Colonic mucosa (tissue), 4 donors: Measurements from ENCODE around the gene ANKRD9. TPM values are rescaled to one million over a fixed set of nuclear protein-coding genes. Genes with fewer than 3 reads are reported as not detected.

ENCODE experiments used
- DNase-seq: peaks from one replicate; pipeline ENCODE4 v3.0.0-alpha.2; 2020
- H3K27ac ChIP-seq: fragments of 200-600 bp; one replicate; pipeline ENCODE4 v1.8.0; 2021
- H3K27me3 ChIP-seq: fragments of 200-600 bp; one replicate; pipeline ENCODE4 v1.8.0; 2021
- H3K36me3 ChIP-seq: fragments of 200-600 bp; one replicate; pipeline ENCODE4 v1.8.0; 2021
- H3K4me1 ChIP-seq: fragments of 200-600 bp; one replicate; pipeline ENCODE4 v1.8.0; 2021; ENCODE audit warnings: mild to moderate bottlenecking
- H3K4me3 ChIP-seq: fragments of 200-600 bp; one replicate; pipeline ENCODE4 v1.8.0; 2021
- H3K9ac ChIP-seq, 2 donors: one replicate each; pipeline ENCODE4 v1.7.0; 2013; ENCODE audit warnings: control low read depth in 2 of 2, low read depth in 2 of 2, low read length in 2 of 2
- H3K9me3 ChIP-seq: fragments of 200-600 bp; one replicate; pipeline ENCODE4 v1.8.0; 2021
- intact Hi-C: fragments of 100-400 bp; cut with DNase I; formaldehyde crosslinking; loops from one replicate; pipeline ENCODE4 v1.14.1; 2022
- total RNA-seq, 2 donors: library from RNA; stranded (reverse); fragmentation: NEBNext Ultra II Directional in 1 of 2; extraction: Animal tissue kit (Norgen Biotek cat#: 25700) in 1 of 2; gene quantifications; one replicate each; pipeline ENCODE4 v1.2.1, GENCODE V29; 2021
- TF ChIP-seq, protein P1 (sequence below): fragments of 200-600 bp; IDR thresholded peaks from one replicate; pipeline ENCODE4 v1.8.0; 2022; ENCODE audit warnings: antibody characterized with exemption, mild to moderate bottlenecking
- donor health status: healthy.
- donor health status: DM: no; HTN: no; CAD: no.
- donor health status: DM: no; HTN: no; CAD: no.

The ANKRD9 gene
- total RNA-seq, 2 donors from 2014 or later, result 107 to 115 TPM

DNA sequence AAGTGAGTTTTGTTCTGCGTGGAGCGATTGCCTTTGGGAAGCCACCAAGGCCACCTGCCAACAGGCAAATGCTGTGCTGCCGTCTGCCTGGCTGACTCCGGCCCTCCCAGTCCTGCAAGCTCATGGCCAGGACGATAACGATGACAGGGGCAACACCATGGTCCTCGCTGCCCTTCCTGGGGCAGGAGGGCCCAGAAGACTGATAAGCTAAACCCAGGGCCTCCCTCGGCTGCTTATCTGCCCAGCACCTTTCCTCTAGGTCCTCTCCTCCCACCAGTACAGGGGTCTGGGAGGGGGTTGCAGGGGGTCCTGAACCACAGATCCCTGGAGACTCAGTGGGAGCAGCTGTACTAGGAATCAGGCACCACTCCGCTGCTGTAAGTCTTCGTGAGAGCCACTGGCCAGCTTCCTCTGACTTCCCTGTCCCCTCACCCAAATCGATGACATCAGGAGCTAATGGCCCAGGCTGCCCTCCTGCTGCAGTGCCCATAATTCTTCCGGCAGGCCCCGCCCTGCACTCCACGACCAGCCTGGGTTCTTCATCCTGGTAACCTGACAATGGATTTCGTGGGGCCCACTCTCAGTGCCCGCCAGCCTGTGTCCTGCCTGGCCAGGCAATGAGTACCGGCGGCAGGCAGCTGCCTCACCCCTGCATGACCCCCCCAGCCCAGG is 5.1 kb downstream of the ANKRD9 start:
- H3K27ac ChIP-seq, result no peak overlapping the region

DNA sequence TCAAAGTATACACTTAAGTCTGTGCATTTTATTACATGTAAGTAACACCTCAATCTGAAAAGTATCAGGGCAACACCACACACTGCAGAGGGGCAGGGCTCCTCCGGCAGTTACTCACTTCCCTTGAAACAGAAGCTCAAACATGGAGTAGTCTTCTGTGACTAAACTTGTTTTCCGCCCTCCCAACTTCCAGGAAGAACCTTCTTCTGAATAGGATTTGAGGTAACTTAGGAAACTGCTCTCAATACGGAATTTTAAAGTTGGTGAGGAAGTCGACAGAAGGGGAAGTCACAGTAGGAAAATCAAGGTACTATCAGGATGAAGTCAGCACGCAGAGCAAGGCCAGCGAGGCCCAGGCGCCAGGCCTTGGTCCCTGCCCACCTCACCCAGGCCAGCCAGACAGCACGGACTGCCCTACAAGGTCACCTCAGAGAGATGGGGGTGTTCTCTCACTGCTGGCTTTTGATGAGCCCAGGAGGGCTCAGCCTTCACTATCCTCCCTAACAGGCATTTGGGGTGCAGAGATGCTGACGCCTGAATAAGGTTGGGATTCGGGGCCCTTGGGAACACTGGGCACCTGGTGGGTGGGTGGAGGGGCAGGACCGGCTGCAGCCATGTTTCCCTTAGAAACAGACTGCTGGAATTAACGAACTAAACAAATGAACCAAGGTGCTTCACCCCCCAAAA is 5.8 kb downstream of the ANKRD9 start:
- intact Hi-C loops, result no loop called here
- Histone ChIP-seq H3K27ac (no peak overlapping the region), H3K27me3 (no peaks in the 10 kb centered on the region), H3K4me1 (no peaks in the 10 kb centered on the region), H3K4me3 (no peak overlapping the region), H3K36me3 (no peaks in the 10 kb centered on the region), H3K9ac (no peak overlapping the region), H3K9me3 (no peaks in the 10 kb centered on the region)
- no peak for DNase-seq
- TF ChIP-seq, protein P1, sequence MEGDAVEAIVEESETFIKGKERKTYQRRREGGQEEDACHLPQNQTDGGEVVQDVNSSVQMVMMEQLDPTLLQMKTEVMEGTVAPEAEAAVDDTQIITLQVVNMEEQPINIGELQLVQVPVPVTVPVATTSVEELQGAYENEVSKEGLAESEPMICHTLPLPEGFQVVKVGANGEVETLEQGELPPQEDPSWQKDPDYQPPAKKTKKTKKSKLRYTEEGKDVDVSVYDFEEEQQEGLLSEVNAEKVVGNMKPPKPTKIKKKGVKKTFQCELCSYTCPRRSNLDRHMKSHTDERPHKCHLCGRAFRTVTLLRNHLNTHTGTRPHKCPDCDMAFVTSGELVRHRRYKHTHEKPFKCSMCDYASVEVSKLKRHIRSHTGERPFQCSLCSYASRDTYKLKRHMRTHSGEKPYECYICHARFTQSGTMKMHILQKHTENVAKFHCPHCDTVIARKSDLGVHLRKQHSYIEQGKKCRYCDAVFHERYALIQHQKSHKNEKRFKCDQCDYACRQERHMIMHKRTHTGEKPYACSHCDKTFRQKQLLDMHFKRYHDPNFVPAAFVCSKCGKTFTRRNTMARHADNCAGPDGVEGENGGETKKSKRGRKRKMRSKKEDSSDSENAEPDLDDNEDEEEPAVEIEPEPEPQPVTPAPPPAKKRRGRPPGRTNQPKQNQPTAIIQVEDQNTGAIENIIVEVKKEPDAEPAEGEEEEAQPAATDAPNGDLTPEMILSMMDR, result no peak

More for the DNA sequence above, 5.1 kb downstream of the ANKRD9 start:
- H3K4me1 ChIP-seq, result no peaks in the 10 kb centered on the region
- H3K27me3 ChIP-seq, result no peaks in the 10 kb centered on the region
- TF ChIP-seq, protein P1, result no peak
- no peak overlapping the region for H3K4me3 ChIP-seq
- no peaks in the 10 kb centered on the region for H3K9me3 ChIP-seq
- H3K36me3 ChIP-seq, result no peaks in the 10 kb centered on the region
- intact Hi-C loops, result no loop called here
- DNase-seq, result no peak
- H3K9ac ChIP-seq, result no peak overlapping the region

DNA sequence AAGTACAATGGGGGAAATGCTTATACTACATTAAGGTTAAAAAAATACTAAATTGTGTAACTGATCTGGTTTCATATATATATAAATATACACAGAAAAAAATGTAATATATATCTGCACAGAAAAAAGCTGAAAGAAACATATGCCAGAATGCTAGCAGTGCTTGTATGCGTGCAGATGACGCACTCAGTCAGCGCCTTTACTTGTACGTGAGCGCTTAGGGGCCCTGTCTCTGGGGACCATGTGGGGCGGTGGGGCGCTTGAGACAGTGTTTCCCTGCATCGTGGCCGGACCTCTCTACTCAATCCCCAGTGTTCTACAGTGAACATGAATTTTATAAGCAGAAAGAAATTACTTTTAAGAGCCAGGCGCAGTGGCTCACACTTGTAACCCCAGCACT is 7.0 kb downstream of the ANKRD9 start:
- no peaks in the 10 kb centered on the region for H3K9me3 ChIP-seq
- H3K36me3 ChIP-seq, result no peaks in the 10 kb centered on the region
- no peaks in the 10 kb centered on the region for H3K27me3 ChIP-seq
- H3K4me1 ChIP-seq, result no peaks in the 10 kb centered on the region
- TF ChIP-seq, protein P1, result no peak
- DNase-seq, result no peak
- no peak overlapping the region for H3K27ac ChIP-seq
- H3K4me3 ChIP-seq, result no peak overlapping the region
- intact Hi-C loops, result no loop called here
- no peak overlapping the region for H3K9ac ChIP-seq

DNA sequence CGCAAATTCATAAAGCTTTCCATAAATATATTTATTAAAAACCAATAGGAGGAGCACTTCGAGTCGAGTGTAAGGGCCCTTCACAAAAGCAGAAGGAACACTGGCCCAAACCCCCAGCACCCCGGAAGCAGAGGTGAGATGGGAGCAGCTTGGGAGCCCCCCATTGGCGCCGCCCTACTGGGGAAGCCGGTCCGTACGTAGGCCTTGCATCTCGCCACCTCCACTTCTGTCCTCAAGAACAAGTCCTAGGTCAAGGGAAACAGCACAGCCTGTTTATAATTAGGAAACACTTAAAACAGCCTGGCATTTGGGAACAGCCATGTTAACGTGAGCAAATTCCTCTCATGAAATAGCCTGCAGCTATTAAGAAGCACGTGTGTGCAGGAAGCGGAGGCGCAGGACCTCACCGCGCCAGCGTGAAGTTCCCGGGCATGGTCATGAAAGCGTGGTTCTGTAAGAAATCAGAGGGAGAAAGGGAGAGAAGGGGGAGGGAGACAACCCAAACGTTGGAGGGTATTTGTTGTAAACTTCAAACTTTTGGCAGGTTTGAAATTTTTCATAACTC is 7.7 kb downstream of the ANKRD9 start:
- no peaks in the 10 kb centered on the region for H3K27me3 ChIP-seq
- H3K4me1 ChIP-seq, result no peaks in the 10 kb centered on the region
- H3K9ac ChIP-seq, result no peak overlapping the region
- H3K4me3 ChIP-seq, result no peak overlapping the region
- H3K9me3 ChIP-seq, result no peaks in the 10 kb centered on the region
- intact Hi-C loops, result no loop called here
- TF ChIP-seq, protein P1, result no peak
- no peak overlapping the region for H3K27ac ChIP-seq
- DNase-seq, result no peak
- no peaks in the 10 kb centered on the region for H3K36me3 ChIP-seq

DNA sequence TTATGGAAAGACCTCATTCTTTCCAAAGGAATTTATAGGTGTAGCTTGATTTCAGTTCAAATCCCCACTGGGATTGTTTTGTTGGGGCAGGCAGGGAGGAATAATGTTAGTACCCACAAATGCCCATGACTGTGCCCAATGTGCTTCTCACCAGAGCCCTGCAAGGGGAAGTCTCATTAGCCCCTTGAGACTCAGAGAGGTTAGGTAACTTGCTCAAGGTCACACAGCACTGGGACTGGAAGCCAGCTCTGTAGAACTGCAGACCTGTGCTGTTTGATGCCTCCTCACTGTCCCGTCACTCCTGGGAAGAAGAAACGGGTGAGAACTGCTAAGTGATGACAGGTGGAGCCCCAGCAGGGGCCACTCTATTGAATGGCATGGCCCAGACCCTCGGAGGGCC is 8.9 kb downstream of the ANKRD9 start:
- H3K36me3 ChIP-seq, result no peaks in the 10 kb centered on the region
- no peak overlapping the region for H3K4me3 ChIP-seq
- no peaks in the 10 kb centered on the region for H3K4me1 ChIP-seq
- H3K27ac ChIP-seq, result peak overlapping the region; percentile 44
- TF ChIP-seq, protein P1, result no peak
- intact Hi-C loops, result no loop called here
- H3K9me3 ChIP-seq, result no peaks in the 10 kb centered on the region
- H3K27me3 ChIP-seq, result no peaks in the 10 kb centered on the region
- no peak for DNase-seq
- no peak overlapping the region for H3K9ac ChIP-seq
